ENCODE results near the gene RBM17.

DNA sequence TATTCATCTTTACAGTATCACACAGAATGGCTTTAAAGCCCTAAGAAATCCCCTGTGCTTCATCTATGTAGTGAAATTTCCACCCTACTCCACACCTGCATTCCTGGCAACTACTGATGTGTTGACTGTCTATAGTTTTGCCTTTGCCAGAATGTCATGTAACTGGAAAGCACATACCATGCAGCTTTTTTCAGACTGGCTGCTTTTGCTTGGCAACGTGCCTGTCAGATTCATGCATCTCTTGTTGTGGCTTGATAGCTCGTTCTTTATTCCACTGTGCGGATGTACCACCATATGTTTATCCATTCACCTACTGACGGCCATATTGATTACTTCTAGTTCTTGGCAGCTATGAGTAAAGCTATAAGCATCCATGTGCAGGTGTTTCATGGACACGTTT, 30.6 kb downstream of the RBM17 start:
- TF ChIP-seq, protein P1, sequence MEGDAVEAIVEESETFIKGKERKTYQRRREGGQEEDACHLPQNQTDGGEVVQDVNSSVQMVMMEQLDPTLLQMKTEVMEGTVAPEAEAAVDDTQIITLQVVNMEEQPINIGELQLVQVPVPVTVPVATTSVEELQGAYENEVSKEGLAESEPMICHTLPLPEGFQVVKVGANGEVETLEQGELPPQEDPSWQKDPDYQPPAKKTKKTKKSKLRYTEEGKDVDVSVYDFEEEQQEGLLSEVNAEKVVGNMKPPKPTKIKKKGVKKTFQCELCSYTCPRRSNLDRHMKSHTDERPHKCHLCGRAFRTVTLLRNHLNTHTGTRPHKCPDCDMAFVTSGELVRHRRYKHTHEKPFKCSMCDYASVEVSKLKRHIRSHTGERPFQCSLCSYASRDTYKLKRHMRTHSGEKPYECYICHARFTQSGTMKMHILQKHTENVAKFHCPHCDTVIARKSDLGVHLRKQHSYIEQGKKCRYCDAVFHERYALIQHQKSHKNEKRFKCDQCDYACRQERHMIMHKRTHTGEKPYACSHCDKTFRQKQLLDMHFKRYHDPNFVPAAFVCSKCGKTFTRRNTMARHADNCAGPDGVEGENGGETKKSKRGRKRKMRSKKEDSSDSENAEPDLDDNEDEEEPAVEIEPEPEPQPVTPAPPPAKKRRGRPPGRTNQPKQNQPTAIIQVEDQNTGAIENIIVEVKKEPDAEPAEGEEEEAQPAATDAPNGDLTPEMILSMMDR (IDR thresholded peaks at IDR 0.05) = no peak
- no peak for TF ChIP-seq POLR2AphosphoS5 (IDR thresholded peaks at IDR 0.05)
- TF ChIP-seq POLR2A (IDR thresholded peaks at IDR 0.05) = no peak
- no peak for TF ChIP-seq EP300 (IDR thresholded peaks at IDR 0.05)
